ENCODE data around the gene DBNL.

DNA sequence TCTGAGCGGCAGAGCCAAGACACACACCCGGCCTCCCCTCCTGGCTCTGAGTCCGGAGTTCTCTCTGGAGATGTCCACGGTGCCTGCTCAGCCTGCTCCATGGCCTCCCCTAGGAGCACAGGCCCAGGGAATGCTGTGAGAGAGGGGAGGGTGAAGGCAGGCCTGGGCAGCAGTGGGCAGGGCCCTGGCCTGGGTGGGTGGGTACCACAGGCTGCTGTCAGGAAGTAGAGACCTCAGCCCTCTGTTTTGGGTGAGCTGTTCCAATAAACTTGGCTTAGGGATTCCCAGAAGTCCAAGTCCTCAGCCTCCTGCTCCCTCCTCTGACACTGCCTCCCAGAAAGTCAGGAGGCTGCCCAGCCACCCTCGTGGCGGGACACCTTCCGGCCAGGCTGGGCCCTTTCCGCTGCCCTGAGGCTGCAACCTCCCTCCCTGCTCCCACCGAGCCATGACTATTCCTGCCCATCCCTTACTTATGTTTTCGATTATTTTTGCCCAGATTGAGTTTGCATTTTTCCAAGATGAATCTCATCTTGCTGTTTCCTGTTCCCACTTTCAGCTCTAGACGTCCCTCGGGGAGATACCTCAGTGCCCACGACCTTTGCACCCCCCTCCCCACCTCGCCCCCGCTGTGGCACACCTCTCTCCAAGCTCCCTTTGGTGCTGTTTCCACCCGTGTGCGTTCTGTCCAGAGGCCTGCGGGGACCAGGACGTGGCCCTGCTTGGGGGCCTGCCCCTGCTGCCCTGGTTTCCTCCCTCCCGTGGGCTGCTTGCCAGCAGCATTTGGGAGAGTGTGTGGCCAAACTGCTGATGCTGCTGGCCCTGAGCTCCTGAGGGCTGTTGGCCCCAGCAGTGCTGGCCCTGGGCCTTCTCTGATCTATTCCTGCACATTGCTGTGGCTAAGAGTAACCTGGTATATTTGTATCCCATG, 43.7 kb downstream of the DBNL start:
- TF ChIP-seq YY1 (IDR thresholded peaks at IDR 0.05; ENCODE audit: insufficient read depth, insufficient read length) (no peak), SUZ12 (IDR thresholded peaks at IDR 0.05; ENCODE audit: extremely low read depth, insufficient read depth, insufficient read length) (no peak)
